Esophagus squamous epithelium (tissue), 4 donors: ENCODE results near the gene CHD8.

ENCODE experiments used
- POLR2A ChIP-seq, 4 donors: fragments of 450-650 bp; IDR thresholded peaks; one replicate each; pipeline ENCODE4 v1.6.1; 2017; ENCODE audit warnings: antibody characterized with exemption in 4 of 4, mild to moderate bottlenecking in 4 of 4, moderate library complexity in 3 of 4
- TF ChIP-seq, protein P1 (sequence below), 6 experiments: fragments of 450-650 bp in 4 of 6; fragments of 200-600 bp in 2 of 6; sonication (generic) in 2 of 6; IDR thresholded peaks; one replicate each; pipeline ENCODE4 v1.5.1; 2016 to 2019; ENCODE audit warnings: antibody characterized with exemption in 6 of 6, mild to moderate bottlenecking in 4 of 6, moderate library complexity in 4 of 6

DNA sequence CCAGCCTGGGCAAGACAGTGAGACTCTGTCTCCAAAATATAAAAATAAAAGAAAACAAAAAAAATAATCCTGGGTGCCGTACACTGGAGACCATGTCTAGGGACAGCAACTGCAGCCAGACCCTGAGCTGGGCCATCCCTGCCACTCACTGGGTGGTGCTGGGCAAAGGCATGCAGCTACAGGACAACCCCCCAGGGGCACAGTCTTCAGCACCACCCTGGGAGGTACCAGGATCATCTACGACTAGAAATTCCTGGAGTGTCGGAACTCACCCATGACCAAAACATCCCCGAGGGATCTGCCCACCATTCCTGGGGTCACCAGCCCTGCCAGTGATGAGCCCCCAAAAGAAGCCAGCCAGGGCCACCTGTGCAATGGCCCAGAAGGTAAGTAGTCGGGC is 36.4 kb downstream of the CHD8 start:
- TF ChIP-seq, protein P1, sequence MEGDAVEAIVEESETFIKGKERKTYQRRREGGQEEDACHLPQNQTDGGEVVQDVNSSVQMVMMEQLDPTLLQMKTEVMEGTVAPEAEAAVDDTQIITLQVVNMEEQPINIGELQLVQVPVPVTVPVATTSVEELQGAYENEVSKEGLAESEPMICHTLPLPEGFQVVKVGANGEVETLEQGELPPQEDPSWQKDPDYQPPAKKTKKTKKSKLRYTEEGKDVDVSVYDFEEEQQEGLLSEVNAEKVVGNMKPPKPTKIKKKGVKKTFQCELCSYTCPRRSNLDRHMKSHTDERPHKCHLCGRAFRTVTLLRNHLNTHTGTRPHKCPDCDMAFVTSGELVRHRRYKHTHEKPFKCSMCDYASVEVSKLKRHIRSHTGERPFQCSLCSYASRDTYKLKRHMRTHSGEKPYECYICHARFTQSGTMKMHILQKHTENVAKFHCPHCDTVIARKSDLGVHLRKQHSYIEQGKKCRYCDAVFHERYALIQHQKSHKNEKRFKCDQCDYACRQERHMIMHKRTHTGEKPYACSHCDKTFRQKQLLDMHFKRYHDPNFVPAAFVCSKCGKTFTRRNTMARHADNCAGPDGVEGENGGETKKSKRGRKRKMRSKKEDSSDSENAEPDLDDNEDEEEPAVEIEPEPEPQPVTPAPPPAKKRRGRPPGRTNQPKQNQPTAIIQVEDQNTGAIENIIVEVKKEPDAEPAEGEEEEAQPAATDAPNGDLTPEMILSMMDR (IDR thresholded peaks at IDR 0.05): no peak
- no peak for TF ChIP-seq POLR2A (IDR thresholded peaks at IDR 0.05)
